CD4-positive, alpha-beta T cell treated with Interleukin-6 for 4 hours (primary cell): ENCODE measurements around the gene SASH1.

Experiments
- DNase-seq: peaks from one replicate; pipeline ENCODE4 v3.0.0-alpha.2; 2020; ENCODE audit warnings: mixed read lengths

Gene SASH1

GRCh38 chr6:148599967-148600426, 257.4 kb downstream of the SASH1 start:
- no peak for DNase-seq
